Thyroid gland (tissue), 4 donors: ENCODE results near the gene SDC4. TPM values are rescaled to one million over a fixed set of nuclear protein-coding genes. Genes with fewer than 3 reads are reported as not detected.

Experiments
- DNase-seq, 2 donors: peaks; one replicate each; pipeline ENCODE4 v3.0.0-alpha.2; 2019
- H3K27ac ChIP-seq, 3 donors: fragments of 200-600 bp; sonication (generic); 1 replicate in 2 of 3; 2 replicates in 1 of 3; pipeline ENCODE4 v1.5.1; 2016 to 2019; ENCODE audit warnings: mild to moderate bottlenecking in 1 of 3, moderate library complexity in 1 of 3
- H3K27me3 ChIP-seq: fragments of 200-600 bp; sonication (generic); one replicate; pipeline ENCODE4 v1.5.1; 2019
- H3K36me3 ChIP-seq, 2 donors: fragments of 200-600 bp; sonication (generic); one replicate each; pipeline ENCODE4 v1.5.1; 2016 to 2019
- H3K4me1 ChIP-seq, 2 donors: fragments of 200-600 bp; sonication (generic); one replicate each; pipeline ENCODE4 v1.5.1; 2017 to 2019
- H3K4me3 ChIP-seq, 3 donors: fragments of 200-600 bp; sonication (generic); replicated peaks in 1 of 3; 1 replicate in 2 of 3; 2 replicates in 1 of 3; pipeline ENCODE4 v1.5.1; 2016; ENCODE audit warnings: mild to moderate bottlenecking in 1 of 3
- H3K9me3 ChIP-seq: fragments of 200-600 bp; sonication (generic); one replicate; pipeline ENCODE4 v1.5.1; 2017
- CTCF ChIP-seq, 6 experiments: fragments of 200-600 bp in 3 of 6; fragments of 450-650 bp in 3 of 6; sonication (generic) in 3 of 6; IDR thresholded peaks; one replicate each; pipeline ENCODE4 v1.5.1; 2016 to 2019; ENCODE audit warnings: antibody characterized with exemption in 6 of 6, mild to moderate bottlenecking in 2 of 6, inconsistent platforms in 1 of 6, moderate library complexity in 1 of 6
- POLR2A ChIP-seq, 2 donors: fragments of 450-650 bp; IDR thresholded peaks; one replicate each; pipeline ENCODE4 v1.6.1; 2017; ENCODE audit warnings: antibody characterized with exemption in 2 of 2, mild to moderate bottlenecking in 2 of 2, moderate library complexity in 1 of 2
- WGBS, 2 donors: methylation state at CpG; one replicate each; pipeline ENCODE4 v1.1.5; 2017; 5-methylcytosine and 5-hydroxymethylcytosine counted together
- intact Hi-C: fragments of 100-400 bp; cut with DNase I; formaldehyde crosslinking; loops from one replicate; pipeline ENCODE4 v1.15.1; 2023
- total RNA-seq, 4 donors: library from RNA; depleted of rRNA; stranded (reverse); fragments of >200 nt; gene quantifications; one replicate each; pipeline ENCODE4 v1.2.3, GENCODE V29; 2016

Gene SDC4
- total RNA-seq, 4 donors from 2014 or later, result 35.5 to 101 (median 63.3) TPM

- DNase-seq, result no peak
- Histone ChIP-seq H3K4me3 (no peak overlapping the region), H3K36me3 (no peaks in the 10 kb centered on the region), H3K4me1 (no peaks in the 10 kb centered on the region), H3K27ac (no peak overlapping the region), H3K9me3 (no peaks in the 10 kb centered on the region), H3K27me3 (no peaks in the 10 kb centered on the region)
- intact Hi-C loops, result no loop called here
- TF ChIP-seq POLR2A (IDR thresholded peaks at IDR 0.05), result no peak
- TF ChIP-seq CTCF (IDR thresholded peaks at IDR 0.05), result no peak
- WGBS, 2 donors, result 29 to 62% methylated on average over 3 to 4 of the region's 4 CpGs
These were observed 64.6 kb downstream of the SDC4 start for GRCh38 chr20:45283551-45284057.

- TF ChIP-seq CTCF (IDR thresholded peaks at IDR 0.05), result no peak
- no peak for TF ChIP-seq POLR2A (IDR thresholded peaks at IDR 0.05)
- no peaks in the 10 kb centered on the region for H3K36me3 ChIP-seq
These were observed 65.3 kb downstream of the SDC4 start for GRCh38 chr20:45282700-45283550.

GRCh38 chr20:45279992-45280391 is 68.2 kb downstream of the SDC4 start:
- Histone ChIP-seq H3K27me3 (no peaks in the 10 kb centered on the region), H3K4me3 (no peak overlapping the region), H3K9me3 (no peaks in the 10 kb centered on the region), H3K36me3 (no peaks in the 10 kb centered on the region), H3K27ac (no peak overlapping the region), H3K4me1 (no peaks in the 10 kb centered on the region)
- TF ChIP-seq POLR2A (IDR thresholded peaks at IDR 0.05) (no peak), CTCF (IDR thresholded peaks at IDR 0.05) (no peak)
- WGBS, 2 donors, result 71 to 76% methylated on average over 1 of the region's 1 CpG
- intact Hi-C loops, result no loop called here
- no peak for DNase-seq

More at GRCh38 chr20:45282700-45283550, 65.3 kb downstream of the SDC4 start:
- H3K4me1 ChIP-seq, result no peaks in the 10 kb centered on the region
- 64 to 70% methylated on average over 7 of the region's 7 CpGs for WGBS, 2 donors
- DNase-seq, result no peak
- no peaks in the 10 kb centered on the region for H3K27me3 ChIP-seq
- no peaks in the 10 kb centered on the region for H3K9me3 ChIP-seq
- H3K27ac ChIP-seq, result no peak overlapping the region
- intact Hi-C loops, result no loop called here
- no peak overlapping the region for H3K4me3 ChIP-seq

GRCh38 chr20:45275338-45275737 is 72.9 kb downstream of the SDC4 start:
- Histone ChIP-seq H3K27me3 (no peaks in the 10 kb centered on the region), H3K4me1 (no peaks in the 10 kb centered on the region), H3K36me3 (no peaks in the 10 kb centered on the region), H3K9me3 (no peaks in the 10 kb centered on the region), H3K4me3 (no peak overlapping the region), H3K27ac (no peak overlapping the region)
- intact Hi-C loops, result no loop called here
- TF ChIP-seq POLR2A (IDR thresholded peaks at IDR 0.05), result no peak
- TF ChIP-seq CTCF (IDR thresholded peaks at IDR 0.05), result no peak
- no peak for DNase-seq
- WGBS, 2 donors, result 81 to 85% methylated on average over 3 of the region's 3 CpGs

Other genes starting within 250 kb of the SDC4 start
- gene KCNS1, start 247.3 kb downstream of the SDC4 start, total RNA-seq, result under 1 TPM in 2 of 4 donors, not detected in 2; 0.20 to 0.78 TPM
- gene WFDC5, start 233.2 kb downstream of the SDC4 start, total RNA-seq, result not detected
- gene WFDC12, start 224.0 kb downstream of the SDC4 start, total RNA-seq, result not detected
- gene PI3, start 173.5 kb downstream of the SDC4 start, total RNA-seq, result not detected
- not detected for gene SEMG1, start 141.4 kb downstream of the SDC4 start, total RNA-seq
- not detected for gene SEMG2, start 127.1 kb downstream of the SDC4 start, total RNA-seq
- gene SLPI, start 93.9 kb downstream of the SDC4 start, total RNA-seq, result 10 to 100 TPM in 3 of 4 donors, 1 to 10 TPM in 1; 3.0 to 52.4 (median 39.6) TPM
- gene RBPJL, start 41.6 kb downstream of the SDC4 start, total RNA-seq, result not detected
- 1 to 10 TPM in 1 of 4 donors, not detected in 3; 1.2 TPM for gene MATN4, start 40.1 kb downstream of the SDC4 start, total RNA-seq
- 10 to 100 TPM; 52.7 to 86.1 (median 76.6) TPM for gene SYS1, start 14.7 kb upstream of the SDC4 start, total RNA-seq
- gene TP53TG5, start 29.9 kb upstream of the SDC4 start, total RNA-seq, result not detected
- 10 to 100 TPM; 12.1 to 47.4 (median 20.9) TPM for gene DBNDD2, start 59.9 kb upstream of the SDC4 start, total RNA-seq
- 100 to 1,000 TPM in 3 of 4 donors, 10 to 100 TPM in 1; 85.0 to 122 (median 114) TPM for gene PIGT, start 67.7 kb upstream of the SDC4 start, total RNA-seq
- gene WFDC2, start 121.3 kb upstream of the SDC4 start, total RNA-seq, result 100 to 1,000 TPM; 109 to 163 (median 131) TPM
- gene SPINT3, start 167.2 kb upstream of the SDC4 start, total RNA-seq, result not detected
- not detected for gene WFDC6, start 191.1 kb upstream of the SDC4 start, total RNA-seq
- gene EPPIN, start 199.0 kb upstream of the SDC4 start, total RNA-seq, result 1 to 10 TPM in 3 of 4 donors, under 1 TPM in 1; 0.45 to 4.2 (median 1.7) TPM
- 1 to 10 TPM in 1 of 4 donors, under 1 TPM in 1, not detected in 2; 0.78 to 1.3 TPM for gene WFDC8, start 230.9 kb upstream of the SDC4 start, total RNA-seq